Midbrain (tissue), 1 donor: ENCODE results near the gene NTRK3.

Experiments used
- DNase-seq: peaks from one replicate; lab custom pipeline; 2025; lab: John Stamatoyannopoulos, UW

NTRK3 gene

DNA sequence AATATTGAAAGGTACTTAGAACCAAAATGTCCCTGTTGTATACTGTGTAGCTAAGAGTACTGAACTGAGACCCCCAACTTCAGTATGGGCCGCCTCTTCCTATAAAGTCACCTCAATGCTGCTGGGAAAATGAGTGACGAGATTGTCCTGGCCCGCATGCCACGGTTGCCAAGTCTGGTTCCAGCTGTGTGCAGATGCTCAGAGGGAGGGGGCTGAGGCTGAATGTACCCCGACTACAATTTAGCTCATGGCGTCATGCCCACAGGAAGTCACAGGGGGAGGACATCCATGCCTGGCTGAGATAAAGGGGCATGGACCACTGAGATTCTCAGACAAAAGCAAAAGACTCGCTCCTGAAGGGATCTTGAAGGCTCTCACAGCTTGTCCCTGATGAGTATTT lies 271.1 kb downstream of the NTRK3 start:
- no peak for DNase-seq

DNA sequence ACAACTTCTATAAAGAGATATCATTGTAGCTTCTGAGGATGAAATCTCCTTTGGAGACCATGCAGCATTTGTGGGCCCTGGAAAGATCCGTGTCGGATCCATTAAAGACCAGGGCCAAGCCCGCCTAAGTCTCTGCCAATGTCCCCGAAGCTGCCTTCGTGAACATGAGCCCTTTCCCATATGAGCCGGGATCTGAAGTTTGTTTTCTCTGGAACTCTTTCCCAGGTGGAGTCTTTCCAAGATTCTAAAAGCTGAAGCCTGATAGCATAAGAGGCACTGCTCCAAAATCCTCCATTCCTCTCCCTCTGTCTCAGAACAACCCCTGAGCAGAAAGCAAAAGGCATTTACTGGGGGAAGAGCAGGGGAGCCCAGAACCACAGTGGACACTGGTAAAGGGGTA lies 274.6 kb downstream of the NTRK3 start:
- DNase-seq = no peak

DNA sequence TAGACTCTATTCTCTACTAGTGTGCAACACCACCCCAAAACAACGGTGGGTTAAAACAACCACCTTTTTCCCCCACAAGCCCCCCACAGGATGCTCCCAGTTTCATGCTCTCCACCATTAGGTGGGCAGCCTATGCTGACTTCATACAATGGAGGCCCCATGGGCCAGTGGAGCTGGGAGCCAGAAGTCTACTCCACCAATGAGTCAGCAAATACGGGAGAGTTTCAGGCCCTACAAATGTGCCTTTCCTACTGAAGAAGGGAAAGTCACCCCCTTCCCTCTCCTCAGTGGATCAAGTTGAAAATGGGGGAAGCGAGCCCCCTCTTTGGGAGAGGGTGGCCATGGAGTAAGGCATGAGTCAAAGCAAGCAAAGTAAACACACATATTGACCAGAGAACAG lies 278.6 kb downstream of the NTRK3 start:
- DNase-seq = no peak

DNA sequence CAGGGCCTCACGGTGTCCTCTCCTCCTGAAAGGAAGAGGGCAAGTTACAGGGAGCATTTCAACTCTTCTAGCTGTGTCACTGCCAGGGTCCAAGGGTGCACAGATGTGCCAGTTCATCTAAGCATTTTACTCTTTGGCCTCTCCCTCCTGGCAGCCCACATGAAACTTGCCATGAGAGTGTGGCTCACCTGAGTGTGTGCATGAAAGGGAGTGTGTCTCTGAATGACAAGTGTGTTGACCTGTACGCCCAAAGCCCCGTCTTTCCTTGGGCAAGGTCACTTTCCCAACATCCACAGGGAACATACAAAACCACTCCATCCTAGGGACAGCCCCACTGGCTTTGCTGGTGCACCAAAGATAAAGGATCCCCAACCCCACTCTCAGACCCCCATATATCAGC lies 280.0 kb downstream of the NTRK3 start:
- no peak for DNase-seq

DNA sequence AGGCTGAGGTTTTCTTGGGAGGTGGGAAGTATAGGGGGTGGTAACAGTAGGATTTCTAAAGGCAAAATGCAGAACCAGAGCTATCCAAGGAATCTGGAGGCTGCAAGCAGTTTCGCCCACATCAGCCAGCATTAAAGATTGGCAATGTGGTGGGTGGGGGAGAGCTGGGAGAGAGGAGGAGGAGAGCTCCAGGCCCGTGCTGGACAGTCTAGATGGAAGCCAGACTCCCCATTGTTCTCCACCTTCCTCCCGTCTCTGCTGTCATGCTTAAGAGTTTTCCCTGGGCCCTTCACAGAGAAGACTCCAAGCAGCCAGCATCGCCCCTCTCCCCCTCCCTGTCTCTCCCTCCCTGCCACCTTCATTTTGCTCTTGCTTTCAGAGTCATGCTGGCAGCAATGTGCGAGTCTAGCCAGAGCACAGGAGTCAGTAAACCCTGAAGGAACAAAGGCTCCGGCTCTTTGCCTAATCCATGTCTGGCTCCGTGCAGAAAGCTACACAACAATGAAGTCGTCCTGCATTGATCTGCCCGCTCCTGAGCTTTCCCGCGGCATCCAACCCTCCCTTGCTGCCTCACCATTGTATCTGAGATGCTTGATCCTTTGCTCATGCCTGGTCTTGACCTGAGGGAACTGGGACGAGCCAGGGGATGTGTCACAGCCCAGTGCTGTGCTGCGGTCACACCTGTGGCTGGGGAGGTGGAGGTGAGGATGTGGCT lies 282.9 kb downstream of the NTRK3 start:
- no peak for DNase-seq

DNA sequence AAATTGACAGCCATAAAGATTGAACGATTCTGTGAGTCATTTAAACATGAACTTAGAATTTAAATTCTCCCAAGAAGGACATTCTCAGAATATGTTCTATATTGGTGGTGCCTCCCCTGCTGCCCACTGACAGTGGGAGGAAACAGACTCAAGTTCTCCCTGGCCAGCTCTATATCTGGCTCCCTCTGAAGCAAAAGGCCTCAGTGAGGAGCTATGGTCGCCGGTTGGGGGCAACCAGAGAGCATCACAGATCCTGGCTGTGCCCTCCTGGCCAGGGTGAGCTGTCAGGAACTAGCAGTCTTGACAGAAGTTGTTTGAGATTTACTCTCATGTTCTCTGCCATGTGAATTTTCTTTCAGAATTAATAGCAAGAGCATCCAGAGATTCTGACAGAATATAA lies 285.5 kb downstream of the NTRK3 start:
- DNase-seq = no peak

DNA sequence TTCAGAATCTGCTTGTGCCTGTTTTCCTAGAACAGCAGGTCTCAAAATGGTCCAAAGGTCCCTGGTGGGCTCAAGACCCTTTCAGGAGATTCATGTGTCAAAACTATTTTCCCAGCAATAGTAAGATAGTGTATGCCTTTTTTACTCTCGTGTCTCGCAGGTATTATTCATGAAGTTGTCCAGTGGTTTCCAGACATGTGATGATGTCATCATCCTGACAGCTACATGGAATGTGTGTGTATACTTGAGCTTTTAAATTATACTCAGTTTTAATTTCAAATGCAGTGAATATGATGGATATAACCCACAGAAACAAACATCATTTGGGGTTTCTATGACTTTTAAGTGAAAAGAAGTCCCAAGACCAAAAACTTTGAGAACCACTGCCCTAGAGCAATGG lies 288.6 kb downstream of the NTRK3 start:
- DNase-seq = no peak

DNA sequence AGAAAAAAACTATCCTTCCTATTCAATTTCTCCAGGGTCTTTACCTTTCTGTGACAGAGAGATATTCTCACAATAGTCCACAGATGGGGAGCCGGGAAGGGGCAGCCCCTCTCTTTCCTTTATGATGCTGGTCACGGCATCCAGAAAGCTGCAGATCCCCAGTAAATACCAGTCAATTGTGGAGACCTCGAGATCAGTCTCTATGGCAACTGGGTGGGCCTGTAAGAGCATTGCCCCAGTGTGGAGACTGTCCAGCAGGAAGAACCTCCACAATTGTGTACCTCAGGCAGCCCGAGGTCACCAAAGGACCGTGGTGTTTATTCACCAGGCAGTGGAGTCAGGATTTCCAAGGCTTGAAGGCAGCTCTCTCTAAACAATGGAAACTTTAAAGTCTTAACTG lies 291.2 kb downstream of the NTRK3 start:
- no peak for DNase-seq

DNA sequence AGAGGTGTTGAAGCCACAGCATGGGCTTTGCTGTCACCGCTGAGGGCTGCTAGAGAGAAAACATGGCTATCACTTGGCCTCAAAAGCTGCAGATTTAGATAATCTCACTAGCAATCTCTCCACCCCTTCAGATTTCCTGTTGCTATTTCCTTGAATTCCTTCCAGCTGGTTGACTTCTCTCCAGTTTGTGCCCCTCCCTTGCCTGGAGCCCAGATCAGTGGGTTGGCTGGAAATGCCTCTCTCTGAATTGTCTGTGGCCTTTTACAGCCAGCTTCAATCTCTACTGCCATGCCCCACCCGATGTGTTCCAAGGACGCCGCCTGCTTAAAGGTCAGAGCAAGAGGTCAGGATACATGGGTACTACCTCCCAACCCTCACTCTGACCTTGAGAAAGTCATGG lies 294.1 kb downstream of the NTRK3 start:
- no peak for DNase-seq

DNA sequence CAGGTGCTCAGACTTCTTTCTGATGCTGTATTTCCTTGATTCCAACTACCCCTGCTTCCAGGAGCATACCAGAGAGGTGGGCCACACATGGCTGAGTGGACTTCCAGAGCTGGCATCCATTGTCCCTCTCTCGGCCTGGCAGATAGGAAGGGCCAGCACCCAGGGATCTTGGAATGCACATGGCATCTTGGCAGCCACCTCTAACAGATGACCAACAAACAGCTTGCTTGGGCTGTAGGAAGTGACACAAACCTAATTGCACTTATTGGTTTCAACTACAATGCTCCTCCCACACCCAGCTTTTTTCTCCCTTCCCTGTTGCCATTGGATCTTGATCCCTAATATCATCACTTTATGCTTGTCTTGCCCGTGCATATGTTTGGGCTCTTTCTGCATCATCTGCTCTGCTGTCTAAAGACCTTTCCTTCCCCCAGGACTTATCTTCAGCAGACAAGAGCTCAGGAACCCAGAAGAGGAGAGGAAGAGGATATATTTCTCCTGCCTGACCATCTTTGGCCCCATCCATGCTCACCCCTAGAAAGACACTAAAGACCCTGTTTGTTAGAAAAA lies 294.6 kb downstream of the NTRK3 start:
- no peak for DNase-seq

DNA sequence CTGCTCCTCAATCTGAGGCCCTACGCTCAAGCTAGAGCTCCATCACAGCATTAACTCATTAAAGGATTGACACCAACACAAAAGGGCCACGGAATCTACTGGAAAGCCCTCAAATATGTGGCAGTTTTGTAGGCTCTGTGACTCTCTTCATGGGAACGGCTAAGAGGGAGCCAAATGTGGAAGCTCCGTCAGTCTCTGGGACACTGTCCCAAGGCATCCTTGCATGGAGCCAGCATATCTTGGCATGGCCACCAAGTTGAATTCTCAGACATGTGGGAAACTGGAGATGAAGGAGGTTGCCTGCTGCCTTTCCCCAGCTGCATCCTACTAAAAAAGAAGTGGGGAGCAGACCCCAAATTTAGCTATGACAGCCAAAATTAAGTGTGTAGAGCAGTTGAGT lies 296.9 kb downstream of the NTRK3 start:
- DNase-seq = no peak

DNA sequence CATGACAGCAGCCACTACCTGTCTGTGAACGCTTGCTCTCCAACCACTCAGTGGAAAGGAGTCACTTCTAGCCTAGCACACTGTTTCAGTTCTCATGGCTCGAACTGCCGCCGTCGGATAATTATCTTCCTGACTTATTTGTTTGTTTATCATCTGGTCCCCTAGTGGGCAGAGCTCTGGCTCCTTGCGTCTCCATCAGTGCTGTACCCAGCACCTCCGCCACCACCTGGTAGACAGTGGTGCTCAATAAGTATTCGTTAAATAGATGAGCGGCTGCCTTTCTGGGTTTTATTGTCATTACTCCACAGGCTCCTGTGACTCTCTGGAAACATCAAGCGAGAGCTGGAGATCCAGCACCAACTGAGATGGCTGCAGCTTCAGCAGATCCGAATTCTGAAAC lies 297.5 kb downstream of the NTRK3 start:
- DNase-seq = no peak

DNA sequence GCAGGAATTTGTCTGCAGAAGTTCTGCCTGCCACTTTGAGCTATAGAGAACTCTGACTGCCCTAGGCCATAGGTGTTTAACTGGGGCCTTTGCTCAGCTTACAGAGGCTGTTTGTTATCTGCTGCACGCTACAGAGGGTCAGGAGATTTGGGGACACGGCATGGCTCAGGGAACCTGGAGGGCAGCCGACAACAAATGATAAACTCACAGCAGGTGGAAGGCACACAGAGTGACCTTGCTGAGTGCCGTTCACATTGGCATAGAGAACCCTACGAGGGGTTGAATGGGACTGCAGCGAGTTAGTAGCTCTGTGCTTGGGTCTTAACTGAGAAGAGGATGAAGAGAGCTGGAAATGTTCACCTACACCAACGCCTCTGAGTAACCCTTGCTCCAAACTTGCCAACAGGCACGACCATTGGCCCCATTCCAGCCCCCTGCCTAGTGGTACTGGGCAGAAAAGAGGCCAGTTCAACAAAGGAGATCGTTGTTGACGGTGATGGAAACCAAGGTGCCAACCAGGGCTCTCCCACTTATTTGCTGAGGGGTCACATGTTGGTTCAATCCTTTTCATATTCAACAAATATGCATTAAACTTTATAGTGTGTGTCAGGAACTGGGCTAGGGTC lies 301.1 kb downstream of the NTRK3 start:
- peak; percentile 16 for DNase-seq

DNA sequence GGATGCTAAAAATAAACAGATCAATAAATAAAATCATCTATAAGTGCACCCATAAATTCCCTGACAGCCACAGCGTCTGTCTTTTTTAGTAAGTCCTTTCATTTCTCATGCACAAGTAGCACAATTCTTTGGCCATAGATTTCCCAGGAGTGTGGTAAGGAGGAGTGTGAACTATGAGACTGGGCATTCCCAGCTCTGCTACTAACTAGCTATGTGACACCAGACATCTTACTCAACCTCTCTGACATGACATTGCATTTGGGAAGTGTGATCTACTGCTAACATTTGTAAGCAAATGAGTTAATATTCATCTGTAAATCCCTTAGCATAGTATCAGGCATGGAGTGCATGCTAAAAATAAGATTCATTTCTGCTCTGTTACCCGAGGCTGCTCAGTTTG lies 301.7 kb downstream of the NTRK3 start:
- DNase-seq = no peak

DNA sequence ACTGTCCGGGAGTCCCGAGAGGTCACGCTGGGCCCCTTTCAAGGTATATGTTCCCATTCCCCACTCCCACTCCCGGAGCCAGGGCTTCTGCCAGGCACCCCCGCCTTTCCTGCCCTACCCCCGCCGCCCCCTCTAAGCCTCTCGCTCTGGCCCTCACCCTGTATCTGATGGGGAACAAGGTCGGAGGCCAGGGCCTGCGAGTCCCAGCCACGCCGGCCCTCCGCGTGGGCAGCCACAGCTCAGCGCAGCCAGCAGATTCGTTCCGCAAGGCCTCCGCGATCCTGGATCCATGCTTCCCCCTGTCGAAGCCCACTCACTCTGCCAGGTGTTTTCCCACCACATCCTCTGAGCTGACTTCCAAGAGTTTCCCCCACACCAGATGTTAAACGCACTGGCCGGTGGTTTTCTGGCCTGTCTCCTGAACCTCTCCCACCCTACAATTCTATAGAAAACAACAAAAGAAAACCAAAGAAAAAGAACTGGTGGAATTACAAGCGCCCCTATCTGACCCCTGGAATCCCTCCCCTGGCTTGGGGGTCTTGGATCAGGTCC lies 303.7 kb downstream of the NTRK3 start:
- DNase-seq = no peak

DNA sequence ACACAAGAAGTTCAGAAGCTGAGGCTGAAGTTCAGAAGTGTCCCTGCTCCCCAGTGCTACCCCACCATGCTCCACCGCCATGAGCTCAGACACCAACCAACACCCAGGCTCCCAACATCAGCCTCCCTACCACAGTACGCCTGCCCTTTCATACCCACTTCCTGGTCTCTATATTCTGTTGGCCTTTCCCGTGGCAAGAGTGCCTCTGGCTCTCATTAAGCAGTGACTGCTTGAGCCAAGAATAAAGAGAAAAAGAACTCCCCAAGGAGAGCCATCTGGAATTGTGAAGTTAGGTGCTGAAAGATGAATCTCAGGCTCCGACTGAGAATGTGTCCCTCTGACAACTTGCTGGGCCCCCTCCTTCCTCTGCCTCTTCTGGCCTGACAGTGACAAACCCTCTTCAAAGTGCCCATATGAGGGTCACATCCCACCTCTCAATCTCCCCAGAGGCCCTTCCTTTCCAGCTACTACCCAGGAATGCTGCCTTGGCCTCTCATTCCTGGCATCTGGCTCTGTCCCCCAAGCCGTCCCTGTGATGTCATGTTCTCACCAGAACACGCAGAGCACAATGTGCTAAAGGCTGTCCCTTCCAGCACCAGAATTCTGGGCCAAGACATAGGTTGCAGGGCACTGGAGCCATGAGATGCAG lies 306.8 kb downstream of the NTRK3 start:
- no peak for DNase-seq

DNA sequence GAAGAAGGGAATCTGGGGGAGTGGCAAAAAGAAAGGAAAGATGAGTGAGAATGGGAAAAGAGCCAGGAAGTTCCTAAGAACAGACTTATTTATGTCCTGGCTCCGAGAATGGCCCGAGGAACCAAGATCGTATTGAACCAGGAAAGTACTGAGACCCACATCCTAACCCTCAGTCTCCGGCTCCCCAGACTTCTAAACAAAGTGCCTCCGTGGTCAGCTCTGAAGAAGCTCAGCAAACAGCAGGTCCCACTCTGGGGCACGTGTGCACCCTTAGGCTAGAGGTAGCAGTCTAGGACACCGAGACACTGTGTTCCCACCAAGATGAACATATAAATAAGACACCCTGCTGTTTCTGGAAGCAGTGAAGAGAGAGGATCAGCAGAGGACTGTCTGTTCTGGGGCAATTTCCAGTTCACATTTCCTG lies 307.4 kb downstream of the NTRK3 start:
- DNase-seq = no peak

DNA sequence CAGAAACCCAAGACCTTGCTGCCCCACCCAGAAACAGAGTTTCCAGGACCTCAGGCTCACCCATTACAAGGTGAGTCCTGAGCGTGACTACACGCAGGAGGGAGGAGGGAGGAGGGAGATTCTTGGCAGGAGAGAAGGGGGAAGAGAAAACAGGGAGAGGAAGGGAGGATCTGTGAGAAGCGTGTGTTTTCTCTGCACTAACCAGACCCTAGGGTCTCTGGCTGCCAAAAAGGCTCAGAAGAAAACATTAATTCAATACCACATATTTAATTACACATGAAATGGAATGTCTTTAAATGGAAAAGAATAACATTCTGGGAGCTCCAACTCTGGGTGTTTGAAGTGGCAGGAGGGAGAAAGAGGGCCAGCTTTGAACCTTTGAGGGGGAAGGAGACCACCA lies 309.0 kb downstream of the NTRK3 start:
- no peak for DNase-seq

DNA sequence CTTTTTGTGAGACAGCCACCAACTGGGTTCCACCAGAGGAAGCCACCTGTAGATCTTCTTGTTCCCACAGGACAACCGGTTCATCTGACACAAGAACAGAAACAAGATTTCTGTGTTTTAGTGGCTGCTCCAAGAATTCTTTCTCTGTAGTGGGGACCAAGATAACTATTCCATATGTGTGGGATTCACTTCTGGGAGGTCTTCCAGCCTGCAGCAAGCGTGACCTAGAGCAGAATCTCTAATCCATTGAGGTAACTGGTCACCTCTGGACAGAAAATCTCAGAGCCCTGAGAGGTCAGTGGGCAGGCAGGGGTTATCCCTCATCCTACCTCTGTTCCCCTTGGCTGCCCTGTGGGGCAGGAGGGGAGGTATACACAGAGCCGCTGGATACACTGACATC lies 311.3 kb downstream of the NTRK3 start:
- DNase-seq = no peak

DNA sequence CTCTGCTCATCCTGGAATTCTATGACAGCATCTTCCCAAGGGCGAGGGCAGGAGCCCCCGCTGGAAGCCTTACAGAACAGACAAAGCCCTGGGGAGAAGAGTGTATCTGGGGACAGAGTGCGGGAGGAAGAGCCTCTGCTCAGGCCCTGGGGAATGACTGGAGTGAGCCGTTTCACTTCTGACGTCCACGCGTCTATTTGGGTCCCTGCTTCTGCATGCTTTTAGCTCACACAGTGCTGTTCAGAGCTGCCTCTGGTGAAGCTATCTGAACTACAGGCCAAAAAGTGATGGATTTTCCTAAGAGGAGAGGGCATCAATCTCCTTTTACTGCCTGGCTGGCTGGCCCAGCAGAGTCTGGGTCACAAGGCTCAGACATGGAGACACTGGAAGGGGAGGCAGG lies 311.8 kb downstream of the NTRK3 start:
- no peak for DNase-seq

DNA sequence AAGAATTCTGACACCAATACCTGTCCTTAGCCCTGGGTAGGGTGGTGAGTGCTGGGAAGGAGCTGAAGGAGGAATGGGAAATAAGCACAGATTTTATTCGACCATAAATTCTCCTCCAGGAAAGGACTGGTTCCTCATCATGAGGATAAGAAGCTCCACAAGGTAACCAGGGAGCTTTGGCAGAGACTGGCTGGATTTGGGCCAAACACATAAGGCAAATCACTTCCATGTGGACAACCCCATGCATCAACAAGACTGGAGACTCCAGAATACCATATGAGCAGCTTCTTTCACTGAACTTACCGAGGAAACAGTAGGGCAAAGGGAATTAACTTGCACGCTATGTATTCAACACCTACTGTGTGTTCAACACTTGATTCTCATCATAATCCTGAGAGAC lies 312.5 kb downstream of the NTRK3 start:
- no peak for DNase-seq

DNA sequence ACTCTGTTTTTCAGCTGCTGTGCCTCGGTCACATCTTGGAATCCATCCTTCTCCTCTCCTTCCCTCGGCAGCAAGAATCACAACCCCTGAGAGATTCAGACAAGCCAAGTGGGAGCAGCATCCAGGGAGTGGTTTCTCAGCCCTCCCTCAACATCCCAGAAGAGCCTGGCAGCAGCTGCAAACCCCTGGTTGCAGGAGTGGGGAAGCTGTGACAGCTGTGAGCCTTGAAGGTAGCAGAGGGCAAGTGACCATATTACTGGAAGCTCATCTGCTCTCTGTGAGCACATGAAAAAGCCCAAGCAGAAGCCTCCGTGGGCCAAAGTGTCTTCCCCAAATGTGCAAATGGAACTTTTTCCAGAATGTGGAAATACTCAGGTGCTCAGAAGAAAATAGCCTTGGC lies 312.9 kb downstream of the NTRK3 start:
- DNase-seq = no peak

DNA sequence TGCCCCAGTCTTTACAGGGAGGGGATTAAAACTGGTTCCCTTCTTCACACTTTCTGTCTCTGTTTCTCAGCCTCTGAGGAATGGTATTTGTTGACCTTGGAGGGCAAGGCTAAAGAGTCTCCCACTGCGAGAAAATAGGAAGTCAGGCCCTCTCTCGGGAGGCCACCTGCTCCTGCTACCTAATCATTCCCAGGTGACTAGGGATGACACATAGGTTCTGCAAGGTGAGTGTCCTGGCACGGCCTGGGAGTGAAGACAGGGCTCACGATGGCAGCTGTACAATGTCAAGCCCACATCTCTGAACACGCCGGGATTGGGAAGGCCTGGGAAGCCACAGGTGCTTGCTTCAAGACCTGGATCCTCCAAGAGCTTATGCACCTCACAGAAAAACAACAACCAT lies 314.2 kb downstream of the NTRK3 start:
- DNase-seq = no peak
